ENCODE data around the gene CHRNA3. TPM values are rescaled to one million over a fixed set of nuclear protein-coding genes. Genes with fewer than 3 reads are reported as not detected.

CHRNA3 gene
- polyA plus RNA-seq, 1 of the 3 experiments (the other 2 are of a cell fraction), result 2.3 TPM

DNA sequence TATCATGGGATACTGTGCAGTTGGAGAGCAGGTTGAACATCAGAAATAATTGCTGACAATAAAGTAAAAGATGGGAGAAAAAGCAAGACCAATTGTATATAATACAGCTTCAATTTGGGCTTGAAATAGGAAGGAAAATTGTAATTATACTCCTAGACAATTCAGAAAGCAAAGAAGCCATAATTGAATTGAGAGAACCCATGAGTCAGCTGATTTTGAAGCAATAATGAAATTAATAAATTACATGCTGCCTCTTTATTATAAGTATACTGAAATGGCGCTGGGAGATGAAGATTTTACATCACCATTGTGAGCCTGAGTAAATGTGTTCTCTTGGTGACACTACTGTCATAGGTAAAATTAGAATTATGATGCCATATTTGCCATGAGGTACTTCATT is 23.2 kb downstream of the CHRNA3 start (continued):
- TF ChIP-seq, protein P1, sequence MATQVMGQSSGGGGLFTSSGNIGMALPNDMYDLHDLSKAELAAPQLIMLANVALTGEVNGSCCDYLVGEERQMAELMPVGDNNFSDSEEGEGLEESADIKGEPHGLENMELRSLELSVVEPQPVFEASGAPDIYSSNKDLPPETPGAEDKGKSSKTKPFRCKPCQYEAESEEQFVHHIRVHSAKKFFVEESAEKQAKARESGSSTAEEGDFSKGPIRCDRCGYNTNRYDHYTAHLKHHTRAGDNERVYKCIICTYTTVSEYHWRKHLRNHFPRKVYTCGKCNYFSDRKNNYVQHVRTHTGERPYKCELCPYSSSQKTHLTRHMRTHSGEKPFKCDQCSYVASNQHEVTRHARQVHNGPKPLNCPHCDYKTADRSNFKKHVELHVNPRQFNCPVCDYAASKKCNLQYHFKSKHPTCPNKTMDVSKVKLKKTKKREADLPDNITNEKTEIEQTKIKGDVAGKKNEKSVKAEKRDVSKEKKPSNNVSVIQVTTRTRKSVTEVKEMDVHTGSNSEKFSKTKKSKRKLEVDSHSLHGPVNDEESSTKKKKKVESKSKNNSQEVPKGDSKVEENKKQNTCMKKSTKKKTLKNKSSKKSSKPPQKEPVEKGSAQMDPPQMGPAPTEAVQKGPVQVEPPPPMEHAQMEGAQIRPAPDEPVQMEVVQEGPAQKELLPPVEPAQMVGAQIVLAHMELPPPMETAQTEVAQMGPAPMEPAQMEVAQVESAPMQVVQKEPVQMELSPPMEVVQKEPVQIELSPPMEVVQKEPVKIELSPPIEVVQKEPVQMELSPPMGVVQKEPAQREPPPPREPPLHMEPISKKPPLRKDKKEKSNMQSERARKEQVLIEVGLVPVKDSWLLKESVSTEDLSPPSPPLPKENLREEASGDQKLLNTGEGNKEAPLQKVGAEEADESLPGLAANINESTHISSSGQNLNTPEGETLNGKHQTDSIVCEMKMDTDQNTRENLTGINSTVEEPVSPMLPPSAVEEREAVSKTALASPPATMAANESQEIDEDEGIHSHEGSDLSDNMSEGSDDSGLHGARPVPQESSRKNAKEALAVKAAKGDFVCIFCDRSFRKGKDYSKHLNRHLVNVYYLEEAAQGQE (IDR thresholded peaks at IDR 0.05; ENCODE audit: low read depth, low read length), result no peak
- TF ChIP-seq NFIC (IDR thresholded peaks at IDR 0.05; ENCODE audit: borderline replicate concordance) (no peak), RAD21 (IDR thresholded peaks at IDR 0.05; ENCODE audit: low read length) (no peak), TAF1 (IDR thresholded peaks at IDR 0.05; ENCODE audit: borderline replicate concordance, low read depth, low read length) (no peak), GABPA (IDR thresholded peaks at IDR 0.05; ENCODE audit: low read depth) (no peak), YY1 (IDR thresholded peaks at IDR 0.05; ENCODE audit: low read depth) (no peak), EP300 (IDR thresholded peaks at IDR 0.05; ENCODE audit: borderline replicate concordance in 1 of 2, low read depth in 1 of 2, low read length in 1 of 2) (no peak), FOSL2 (IDR thresholded peaks at IDR 0.05; ENCODE audit: borderline replicate concordance, low read depth) (no peak)
- TF ChIP-seq, protein P2, sequence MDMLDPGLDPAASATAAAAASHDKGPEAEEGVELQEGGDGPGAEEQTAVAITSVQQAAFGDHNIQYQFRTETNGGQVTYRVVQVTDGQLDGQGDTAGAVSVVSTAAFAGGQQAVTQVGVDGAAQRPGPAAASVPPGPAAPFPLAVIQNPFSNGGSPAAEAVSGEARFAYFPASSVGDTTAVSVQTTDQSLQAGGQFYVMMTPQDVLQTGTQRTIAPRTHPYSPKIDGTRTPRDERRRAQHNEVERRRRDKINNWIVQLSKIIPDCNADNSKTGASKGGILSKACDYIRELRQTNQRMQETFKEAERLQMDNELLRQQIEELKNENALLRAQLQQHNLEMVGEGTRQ (IDR thresholded peaks at IDR 0.05; ENCODE audit: borderline replicate concordance, low read depth, low read length), result no peak
- TF ChIP-seq, protein P3, sequence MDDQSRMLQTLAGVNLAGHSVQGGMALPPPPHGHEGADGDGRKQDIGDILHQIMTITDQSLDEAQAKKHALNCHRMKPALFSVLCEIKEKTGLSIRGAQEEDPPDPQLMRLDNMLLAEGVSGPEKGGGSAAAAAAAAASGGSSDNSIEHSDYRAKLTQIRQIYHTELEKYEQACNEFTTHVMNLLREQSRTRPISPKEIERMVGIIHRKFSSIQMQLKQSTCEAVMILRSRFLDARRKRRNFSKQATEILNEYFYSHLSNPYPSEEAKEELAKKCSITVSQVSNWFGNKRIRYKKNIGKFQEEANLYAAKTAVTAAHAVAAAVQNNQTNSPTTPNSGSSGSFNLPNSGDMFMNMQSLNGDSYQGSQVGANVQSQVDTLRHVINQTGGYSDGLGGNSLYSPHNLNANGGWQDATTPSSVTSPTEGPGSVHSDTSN (IDR thresholded peaks at IDR 0.05), result no peak

DNA sequence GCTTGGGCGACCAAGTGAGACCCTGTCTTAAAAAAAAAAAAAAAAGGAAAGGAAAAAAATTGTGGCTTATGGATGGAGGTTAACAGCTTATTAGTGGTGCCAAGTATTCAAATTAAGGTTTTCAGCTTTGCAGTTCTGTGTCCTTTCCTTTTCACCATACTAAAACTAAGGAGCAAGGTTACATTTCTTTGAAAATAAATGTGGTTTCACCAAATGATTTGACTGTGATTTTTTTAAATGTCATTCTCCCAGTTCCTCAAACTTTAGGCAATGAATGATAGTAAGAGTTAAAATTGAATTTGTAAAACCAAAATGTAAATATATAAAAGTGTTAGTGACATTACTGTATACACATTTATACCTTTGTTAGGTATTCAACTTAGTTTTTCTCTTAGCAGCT is 45.9 kb downstream of the CHRNA3 start:
- Histone ChIP-seq H3K36me3 (replicated peaks in 1 of 2; ENCODE audit: control insufficient read depth in 1 of 2, insufficient read depth in 2 of 2, low read length in 1 of 2) (no peaks in the 10 kb centered on the region), H3K9me2 (no peaks in the 10 kb centered on the region), H4K20me1 (ENCODE audit: insufficient read depth) (no peaks in the 10 kb centered on the region), H3F3A (replicated peaks; ENCODE audit: insufficient read depth) (peaks cover 3% of the 10 kb centered on the region), H3K9ac (no peak overlapping the region), H3K27me3 (ENCODE audit: insufficient read depth) (no peaks in the 10 kb centered on the region), H3K79me2 (ENCODE audit: insufficient read depth) (peaks cover 6% of the 10 kb centered on the region), H3K4me1 (ENCODE audit: control insufficient read depth in 1 of 2, insufficient read depth in 2 of 2, low read depth in 1 of 2, low read length in 1 of 2) (peaks cover 0 to 2% of the 10 kb centered on the region in 2 experiments; a peak in 1 of 4 replicates), H3K4me3 (ENCODE audit: low read depth in 2 of 2, low read length in 1 of 2) (no peak overlapping the region), H2AFZ (ENCODE audit: low read depth) (no peak overlapping the region), H3K9me3 (no peaks in the 10 kb centered on the region), H3K27ac (ENCODE audit: low read depth in 2 of 2, low read length in 1 of 2) (no peak overlapping the region), H3K4me2 (no peak overlapping the region)
- POLR2A ChIA-PET, result no interaction called here
- WGBS (ENCODE audit: low lambda C conversion rate), result 90% methylated on average over 1 of the region's 1 CpG
- no peak for DNase-seq
- TF ChIP-seq RCOR1 (IDR thresholded peaks at IDR 0.05; ENCODE audit: low read length) (no peak), ELF1 (IDR thresholded peaks at IDR 0.05) (no peak), FOXM1 (IDR thresholded peaks at IDR 0.05; ENCODE audit: low read depth) (no peak), SMC3 (IDR thresholded peaks at IDR 0.05; ENCODE audit: low read depth, low read length) (no peak), TAF1 (IDR thresholded peaks at IDR 0.05; ENCODE audit: borderline replicate concordance, low read depth, low read length) (no peak), GABPA (IDR thresholded peaks at IDR 0.05; ENCODE audit: low read depth) (no peak), EP300 (IDR thresholded peaks at IDR 0.05; ENCODE audit: borderline replicate concordance in 1 of 2, low read depth in 1 of 2, low read length in 1 of 2) (no peak), MXI1 (IDR thresholded peaks at IDR 0.05; ENCODE audit: low read depth, low read length) (no peak), CHD2 (IDR thresholded peaks at IDR 0.05; ENCODE audit: low read length, partially characterized antibody) (no peak), FOSL2 (IDR thresholded peaks at IDR 0.05; ENCODE audit: borderline replicate concordance, low read depth) (no peak), NFIC (IDR thresholded peaks at IDR 0.05; ENCODE audit: borderline replicate concordance) (no peak)
- TF ChIP-seq, protein P4, sequence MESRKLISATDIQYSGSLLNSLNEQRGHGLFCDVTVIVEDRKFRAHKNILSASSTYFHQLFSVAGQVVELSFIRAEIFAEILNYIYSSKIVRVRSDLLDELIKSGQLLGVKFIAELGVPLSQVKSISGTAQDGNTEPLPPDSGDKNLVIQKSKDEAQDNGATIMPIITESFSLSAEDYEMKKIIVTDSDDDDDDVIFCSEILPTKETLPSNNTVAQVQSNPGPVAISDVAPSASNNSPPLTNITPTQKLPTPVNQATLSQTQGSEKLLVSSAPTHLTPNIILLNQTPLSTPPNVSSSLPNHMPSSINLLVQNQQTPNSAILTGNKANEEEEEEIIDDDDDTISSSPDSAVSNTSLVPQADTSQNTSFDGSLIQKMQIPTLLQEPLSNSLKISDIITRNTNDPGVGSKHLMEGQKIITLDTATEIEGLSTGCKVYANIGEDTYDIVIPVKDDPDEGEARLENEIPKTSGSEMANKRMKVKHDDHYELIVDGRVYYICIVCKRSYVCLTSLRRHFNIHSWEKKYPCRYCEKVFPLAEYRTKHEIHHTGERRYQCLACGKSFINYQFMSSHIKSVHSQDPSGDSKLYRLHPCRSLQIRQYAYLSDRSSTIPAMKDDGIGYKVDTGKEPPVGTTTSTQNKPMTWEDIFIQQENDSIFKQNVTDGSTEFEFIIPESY (IDR thresholded peaks at IDR 0.05; ENCODE audit: borderline replicate concordance, low read depth), result no peak
- TF ChIP-seq, protein P5, sequence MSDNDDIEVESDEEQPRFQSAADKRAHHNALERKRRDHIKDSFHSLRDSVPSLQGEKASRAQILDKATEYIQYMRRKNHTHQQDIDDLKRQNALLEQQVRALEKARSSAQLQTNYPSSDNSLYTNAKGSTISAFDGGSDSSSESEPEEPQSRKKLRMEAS (IDR thresholded peaks at IDR 0.05; ENCODE audit: low read depth), result no peak
- TF ChIP-seq, protein P2 (IDR thresholded peaks at IDR 0.05; ENCODE audit: borderline replicate concordance, low read depth, low read length), result no peak
- TF ChIP-seq, protein P3 (IDR thresholded peaks at IDR 0.05), result no peak
- CTCF ChIA-PET, result interaction anchor here (1.2 kb wide), 1 partner anchor 19 kb away, joined by 3 read pairs; no protein-coding TSS in a partner anchor
